H9 (cell line): ENCODE data around the gene LRP3. TPM values are rescaled to one million over a fixed set of nuclear protein-coding genes. Genes with fewer than 3 reads are reported as not detected.

Source experiments
- DNase-seq: peaks from one replicate; pipeline ENCODE4 v3.0.0-alpha.2; 2017
- H2AFZ ChIP-seq: one replicate; pipeline ENCODE4 v1.6.1; 2013; ENCODE audit warnings: mild to moderate bottlenecking, low read length, control low read depth, moderate library complexity
- H2AK5ac ChIP-seq: 2 replicates; pipeline ENCODE4 v1.6.1; 2013; ENCODE audit warnings: low read length, control low read depth, mixed read lengths; ENCODE audit not compliant: insufficient read length
- H2BK120ac ChIP-seq: one replicate; pipeline ENCODE4 v1.6.1; 2013; ENCODE audit warnings: low read depth, mild to moderate bottlenecking, low read length, control low read depth, inconsistent platforms; ENCODE audit not compliant: poor library complexity, severe bottlenecking
- H2BK12ac ChIP-seq: 2 replicates; pipeline ENCODE4 v1.6.1; 2013; ENCODE audit warnings: low read length, control low read depth, mixed read lengths, low read depth; ENCODE audit not compliant: insufficient read length
- H2BK15ac ChIP-seq: 2 replicates; pipeline ENCODE4 v1.6.1; 2013; ENCODE audit warnings: low read depth, low read length, control low read depth
- H2BK20ac ChIP-seq: one replicate; pipeline ENCODE4 v1.6.1; 2013; ENCODE audit warnings: low read depth, mild to moderate bottlenecking, low read length, control low read depth, inconsistent platforms; ENCODE audit not compliant: poor library complexity, severe bottlenecking
- H2BK5ac ChIP-seq: 2 replicates; pipeline ENCODE4 v1.6.1; 2013; ENCODE audit warnings: low read length, control low read depth, mixed read lengths; ENCODE audit not compliant: insufficient read length
- H3K14ac ChIP-seq: 2 replicates; pipeline ENCODE4 v1.6.1; 2013; ENCODE audit warnings: low read length, control low read depth; ENCODE audit not compliant: insufficient read depth
- H3K18ac ChIP-seq: 2 replicates; pipeline ENCODE4 v1.6.1; 2013; ENCODE audit warnings: low read depth, mild to moderate bottlenecking, mixed read lengths, low read length, control low read depth; ENCODE audit not compliant: insufficient read length
- H3K23ac ChIP-seq: 2 replicates; pipeline ENCODE4 v1.6.1; 2013; ENCODE audit warnings: low read length, control low read depth, mixed read lengths, low read depth; ENCODE audit not compliant: insufficient read length
- H3K23me2 ChIP-seq: 2 replicates; pipeline ENCODE4 v1.6.1; 2013; ENCODE audit warnings: low read depth, mild to moderate bottlenecking, mixed read lengths, low read length, control low read depth; ENCODE audit not compliant: insufficient read length, poor library complexity, severe bottlenecking
- H3K27ac ChIP-seq: 2 replicates; pipeline ENCODE4 v1.5.1; 2013; ENCODE audit warnings: low read length, control low read depth, mixed read lengths, low read depth; ENCODE audit not compliant: insufficient read length
- H3K27me3 ChIP-seq: 2 replicates; pipeline ENCODE4 v1.6.1; 2013; ENCODE audit warnings: low read length, control low read depth, inconsistent platforms; ENCODE audit not compliant: insufficient read depth
- H3K4ac ChIP-seq: 2 replicates; pipeline ENCODE4 v1.6.1; 2013; ENCODE audit warnings: low read depth, mild to moderate bottlenecking, control low read depth, inconsistent platforms, low read length, moderate library complexity
- H3K4me1 ChIP-seq: 2 replicates; pipeline ENCODE4 v1.6.1; 2013; ENCODE audit warnings: low read length, control low read depth, inconsistent platforms; ENCODE audit not compliant: insufficient read depth
- H3K4me2 ChIP-seq: 2 replicates; pipeline ENCODE4 v1.6.1; 2013; ENCODE audit warnings: low read length, control low read depth, mixed read lengths; ENCODE audit not compliant: insufficient read length, insufficient read depth
- H3K56ac ChIP-seq: 2 replicates; pipeline ENCODE4 v1.6.1; 2013; ENCODE audit warnings: low read depth, mild to moderate bottlenecking, mixed read lengths, low read length, control low read depth; ENCODE audit not compliant: insufficient read length
- H3K79me1 ChIP-seq: 2 replicates; pipeline ENCODE4 v1.6.1; 2013; ENCODE audit warnings: low read depth, mild to moderate bottlenecking, moderate library complexity, low read length, control low read depth, inconsistent platforms; ENCODE audit not compliant: insufficient read depth, poor library complexity, severe bottlenecking
- H3K79me2 ChIP-seq: 2 replicates; pipeline ENCODE4 v1.6.1; 2013; ENCODE audit warnings: low read length, control low read depth, inconsistent platforms; ENCODE audit not compliant: insufficient read depth
- H3K9ac ChIP-seq: 2 replicates; pipeline ENCODE4 v1.6.1; 2013; ENCODE audit warnings: low read length, control low read depth, mixed read lengths; ENCODE audit not compliant: insufficient read length; ENCODE audit errors: extremely low read depth
- H3K9me3 ChIP-seq: one replicate; pipeline ENCODE4 v1.6.1; 2013; ENCODE audit warnings: low read depth, low read length, inconsistent platforms; ENCODE audit not compliant: control insufficient read depth
- H3T11ph ChIP-seq: one replicate; pipeline ENCODE4 v1.6.1; 2013; ENCODE audit warnings: mild to moderate bottlenecking, low read length, control low read depth, inconsistent platforms
- H4K20me1 ChIP-seq: one replicate; pipeline ENCODE4 v1.6.1; 2013; ENCODE audit not compliant: control insufficient read depth, insufficient read length, insufficient read depth
- H4K5ac ChIP-seq: 2 replicates; pipeline ENCODE4 v1.6.1; 2013; ENCODE audit warnings: low read depth, mild to moderate bottlenecking, mixed read lengths, low read length, control low read depth; ENCODE audit not compliant: insufficient read length
- H4K8ac ChIP-seq: replicated peaks from 2 replicates; pipeline ENCODE4 v1.6.1; 2013; ENCODE audit warnings: low read length, control low read depth, mixed read lengths, low read depth; ENCODE audit not compliant: insufficient read length
- H4K91ac ChIP-seq: 2 replicates; pipeline ENCODE4 v1.6.1; 2013; ENCODE audit warnings: low read depth, mild to moderate bottlenecking, moderate library complexity, mixed read lengths, low read length, control low read depth; ENCODE audit not compliant: insufficient read length
- H3K27ac Mint-ChIP-seq, 3 experiments: 2 replicates in 2 of 3; 3 replicates in 1 of 3; pipeline ENCODE4 v1.8.0; 2020 to 2021; ENCODE audit warnings: mixed read lengths in 3 of 3, mild to moderate bottlenecking in 1 of 3, moderate library complexity in 1 of 3
- H3K27me3 Mint-ChIP-seq: 2 replicates; pipeline ENCODE4 v1.8.0; 2021; ENCODE audit warnings: low read depth, mild to moderate bottlenecking, moderate library complexity, mixed read lengths
- H3K36me3 Mint-ChIP-seq, 3 experiments: 2 replicates in 2 of 3; 3 replicates in 1 of 3; pipeline ENCODE4 v1.8.0; 2020 to 2021; ENCODE audit warnings: low read depth in 3 of 3, mixed read lengths in 3 of 3; ENCODE audit not compliant: insufficient read depth in 1 of 3
- H3K4me1 Mint-ChIP-seq, 2 experiments: 2 replicates each; pipeline ENCODE4 v1.8.0; 2020; ENCODE audit warnings: mixed read lengths in 2 of 2
- H3K4me3 Mint-ChIP-seq, 2 experiments: 2 replicates in 1 of 2; 3 replicates in 1 of 2; pipeline ENCODE4 v1.8.0; 2020 to 2021; ENCODE audit warnings: mild to moderate bottlenecking in 2 of 2, mixed read lengths in 2 of 2, moderate library complexity in 1 of 2
- H3K9me3 Mint-ChIP-seq, 2 experiments: 2 replicates in 1 of 2; 3 replicates in 1 of 2; pipeline ENCODE4 v1.8.0; 2020; ENCODE audit warnings: mild to moderate bottlenecking in 2 of 2, mixed read lengths in 2 of 2, moderate library complexity in 1 of 2
- CTCF ChIP-seq: fragments of 200-600 bp; sonication (generic); conservative IDR thresholded peaks from 3 replicates; pipeline ENCODE4 v1.8.0; 2021; ENCODE audit warnings: antibody characterized with exemption, mild to moderate bottlenecking
- WGBS: extraction: QIAGEN DNeasy Blood & Tissue Kit; methylation state at CpG from one replicate; pipeline ENCODE4 v1.1.7; 2013; ENCODE audit warnings: missing lambda C conversion rate, low lambda C conversion rate, mixed read lengths; ENCODE audit not compliant: insufficient read length; ENCODE audit errors: extremely low coverage; 5-methylcytosine and 5-hydroxymethylcytosine counted together
- total RNA-seq: library from RNA; stranded (reverse); gene quantifications from 2 replicates; pipeline ENCODE4 v1.2.1, GENCODE V29; 2021

LRP3 gene
- total RNA-seq, 1 experiment from 2014 or later: 29.2 TPM

GRCh38 chr19:33159149-33159548 lies 35.0 kb upstream of the LRP3 start:
- no peak overlapping the region for H2BK5ac ChIP-seq
- H3K23me2 ChIP-seq: no peaks in the 10 kb centered on the region
- no peak overlapping the region for H3K14ac ChIP-seq
- no peaks in the 10 kb centered on the region for H4K20me1 ChIP-seq
- H2BK12ac ChIP-seq: no peak overlapping the region
- H3K27me3 ChIP-seq: no peaks in the 10 kb centered on the region
- no peak overlapping the region for H3K9ac ChIP-seq
- H3K79me2 ChIP-seq: no peaks in the 10 kb centered on the region
- no peak overlapping the region for H3K18ac ChIP-seq
- H3K36me3 Mint-ChIP-seq: 0 out of 7 replicates have a peak, but pooled peaks cover 0 to 2% (median 0%) of the 10 kb centered on the region in 3 experiments
- H4K8ac ChIP-seq: no peak overlapping the region
- no peak overlapping the region for H3K4ac ChIP-seq
- H3K4me3 Mint-ChIP-seq: no peak overlapping the region
- no peak overlapping the region for H4K91ac ChIP-seq
- no peak for DNase-seq
- H3K4me1 Mint-ChIP-seq: no peaks in the 10 kb centered on the region
- H3K27ac Mint-ChIP-seq: no peak overlapping the region
- H2AK5ac ChIP-seq: no peak overlapping the region
- H3K56ac ChIP-seq: no peak overlapping the region
- no peak overlapping the region for H3K27ac ChIP-seq
- H3K4me2 ChIP-seq: no peak overlapping the region
- no peak overlapping the region for H2AFZ ChIP-seq
- no peak overlapping the region for H2BK15ac ChIP-seq
- no peak for TF ChIP-seq CTCF
- H2BK120ac ChIP-seq: no peak overlapping the region
- H3K4me1 ChIP-seq: no peaks in the 10 kb centered on the region
- H3T11ph ChIP-seq: no peak overlapping the region
- no peaks in the 10 kb centered on the region for H3K9me3 ChIP-seq
- H3K23ac ChIP-seq: no peak overlapping the region
- H3K9me3 Mint-ChIP-seq: peaks cover 3 to 4% of the 10 kb centered on the region in 2 experiments; a peak in 3 of 5 replicates
- no peak overlapping the region for H4K5ac ChIP-seq
- no peak overlapping the region for H2BK20ac ChIP-seq
- no CpG with 5 or more reads among the region's 4 CpGs for WGBS
- H3K27me3 Mint-ChIP-seq: no peaks in the 10 kb centered on the region; the same call in 1 of the 2 replicates
- no peaks in the 10 kb centered on the region for H3K79me1 ChIP-seq
